GM19238 (cell line): Measurements from ENCODE around the gene TRMT61A.
"Not testable (repeated sequence)": the region's sequence is repeated elsewhere in the genome, so short reads cannot be mapped to it uniquely, and the experiment has no call there.

Experiments
- DNase-seq: peaks from one replicate; pipeline ENCODE4 v3.0.0; 2011; ENCODE audit warnings: low spot score; ENCODE audit not compliant: insufficient read length

TRMT61A gene

DNA sequence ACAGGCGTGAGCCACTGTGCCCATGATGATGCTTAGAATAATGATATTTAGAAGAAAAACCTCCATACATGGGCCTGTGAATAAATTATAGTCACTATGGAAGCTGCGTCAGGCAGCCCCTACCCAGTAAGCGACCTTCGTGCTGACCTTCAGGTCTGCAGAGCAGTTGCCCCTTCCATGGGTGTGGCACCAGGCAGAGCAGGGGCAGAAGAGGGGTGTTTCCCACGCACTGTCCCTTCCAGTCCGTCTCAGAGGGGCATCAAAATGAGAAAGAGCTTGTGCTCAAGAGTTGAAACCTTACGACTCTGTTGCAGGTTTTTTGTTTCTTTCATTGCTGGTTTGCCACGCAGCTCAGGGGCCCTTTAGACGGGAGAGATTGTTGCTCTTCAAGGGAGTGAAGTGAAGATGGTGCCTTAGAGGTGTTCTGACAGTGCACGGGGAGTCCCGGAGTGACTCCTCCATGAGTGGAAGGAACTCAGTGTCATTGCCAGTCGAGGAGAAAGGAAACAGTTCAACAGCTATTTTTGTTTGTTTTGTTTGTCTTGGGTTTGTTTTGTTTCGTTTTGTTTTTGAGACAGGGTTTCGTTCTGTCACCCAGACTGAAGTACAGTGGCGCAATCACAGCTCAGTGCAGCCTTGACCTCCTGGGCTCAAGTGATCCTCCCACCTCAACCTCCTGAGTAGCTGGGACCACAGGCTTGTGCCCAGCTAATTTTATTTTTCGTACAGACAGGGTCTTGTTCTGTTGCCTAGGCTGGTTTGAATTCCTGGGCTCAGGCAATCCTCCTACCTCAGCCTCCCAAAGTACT lies 20.3 kb upstream of the TRMT61A start:
- no peak for DNase-seq

DNA sequence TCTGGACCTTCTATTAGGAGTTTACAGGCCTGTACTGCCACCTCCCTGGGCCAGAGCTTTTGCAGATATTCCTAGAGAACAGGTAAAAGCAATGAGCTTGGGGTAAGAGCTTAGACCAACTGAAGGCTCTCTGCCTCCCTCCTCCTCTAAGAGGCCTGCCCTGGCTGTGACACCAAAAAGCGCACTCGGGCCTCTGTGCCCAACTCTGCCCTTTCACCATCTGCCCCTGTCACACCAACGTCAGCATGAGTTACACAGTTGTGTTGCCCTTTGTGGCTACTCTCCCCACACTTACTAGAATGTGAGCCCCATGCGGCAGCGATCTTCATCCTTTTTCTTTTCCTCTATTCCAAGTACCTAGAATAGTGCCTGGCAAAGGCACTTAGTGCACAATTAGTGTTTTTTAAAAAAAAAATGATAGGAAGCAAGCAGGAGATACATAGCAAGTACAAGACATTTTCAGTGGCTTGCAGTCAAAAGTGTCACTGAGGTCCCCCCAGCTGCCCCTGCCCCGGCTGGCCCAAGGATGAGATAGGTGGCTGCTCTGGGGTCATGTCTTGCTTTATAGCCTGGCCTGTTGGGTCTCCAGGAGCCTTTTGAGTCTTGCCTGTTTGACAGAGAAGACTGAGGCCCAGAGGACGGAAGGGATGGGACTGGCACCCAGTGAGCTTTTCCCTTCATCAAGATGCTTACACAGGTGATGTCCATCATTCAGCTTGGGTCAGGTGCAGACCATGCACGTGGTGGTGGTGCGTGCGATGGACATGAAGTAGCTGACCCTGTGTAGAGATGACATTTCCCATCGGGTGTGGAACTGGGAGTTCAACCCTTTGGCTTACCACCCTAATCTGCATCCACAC lies 18.9 kb upstream of the TRMT61A start:
- no peak for DNase-seq

DNA sequence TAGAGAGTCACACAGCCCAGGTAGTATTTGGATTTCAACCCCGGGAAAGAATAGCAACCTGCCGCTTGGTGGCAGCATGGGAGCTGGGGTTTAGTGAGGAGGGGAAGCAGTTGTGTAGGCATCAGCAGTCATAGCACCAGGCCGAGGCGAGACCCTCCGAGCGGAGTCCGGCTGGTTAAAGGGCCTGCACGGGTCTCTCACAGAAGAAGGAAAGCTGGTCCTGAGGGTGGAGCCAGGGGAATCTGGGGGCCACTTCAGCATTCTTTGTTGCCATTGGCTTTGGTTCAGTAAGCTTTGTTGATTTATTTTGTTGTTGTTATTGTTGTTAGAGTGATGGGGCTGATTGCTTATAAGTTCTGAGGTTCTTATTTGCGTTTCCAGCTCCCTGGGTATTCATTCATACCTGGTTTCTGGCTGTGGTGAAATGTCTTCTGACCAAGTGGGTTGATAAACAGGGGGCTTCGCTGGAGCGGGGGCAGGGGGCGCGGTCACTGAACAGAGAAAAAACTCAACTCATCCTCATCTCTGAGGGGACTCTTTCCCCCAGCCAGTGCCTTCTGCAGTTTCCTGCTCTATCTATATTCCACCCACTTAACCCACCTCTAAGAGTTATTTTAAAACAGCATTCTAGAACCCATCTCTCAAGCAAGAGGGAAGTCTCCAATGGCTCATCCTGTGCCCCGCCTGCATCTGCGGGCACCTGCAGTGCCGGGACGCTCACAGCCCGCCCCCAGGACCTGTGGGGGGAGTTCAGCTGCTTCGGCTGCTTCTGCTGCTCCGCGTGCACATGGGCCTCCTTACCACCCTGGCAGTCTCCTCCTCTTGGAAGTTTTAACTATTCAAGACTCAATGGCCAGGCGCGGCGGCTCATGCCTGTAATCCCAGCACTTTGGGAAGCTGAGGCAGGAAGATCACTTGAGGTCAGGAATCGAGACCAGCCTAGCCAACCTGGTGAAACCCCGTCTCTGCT lies 18.0 kb upstream of the TRMT61A start:
- no peak for DNase-seq

DNA sequence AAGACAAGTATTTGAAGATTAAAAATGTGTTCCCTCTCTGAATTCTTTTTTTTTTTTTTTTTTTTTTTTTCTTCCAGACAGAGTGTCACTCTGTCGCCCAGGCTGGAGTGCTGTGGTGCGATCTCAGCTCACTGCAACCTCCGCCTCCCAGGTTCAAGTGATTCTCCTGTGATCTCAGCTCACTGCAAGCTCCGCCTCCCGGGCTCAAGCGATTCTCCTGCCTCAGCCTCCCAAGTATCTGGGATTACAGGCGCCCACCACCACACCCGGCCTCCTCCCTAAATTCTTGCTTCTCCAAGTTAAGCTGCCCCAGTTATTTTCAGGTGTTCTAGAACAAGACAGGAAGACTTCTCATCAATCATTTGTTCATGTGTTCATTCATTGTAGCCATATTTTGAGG lies 16.8 kb upstream of the TRMT61A start:
- not testable (repeated sequence) for DNase-seq

DNA sequence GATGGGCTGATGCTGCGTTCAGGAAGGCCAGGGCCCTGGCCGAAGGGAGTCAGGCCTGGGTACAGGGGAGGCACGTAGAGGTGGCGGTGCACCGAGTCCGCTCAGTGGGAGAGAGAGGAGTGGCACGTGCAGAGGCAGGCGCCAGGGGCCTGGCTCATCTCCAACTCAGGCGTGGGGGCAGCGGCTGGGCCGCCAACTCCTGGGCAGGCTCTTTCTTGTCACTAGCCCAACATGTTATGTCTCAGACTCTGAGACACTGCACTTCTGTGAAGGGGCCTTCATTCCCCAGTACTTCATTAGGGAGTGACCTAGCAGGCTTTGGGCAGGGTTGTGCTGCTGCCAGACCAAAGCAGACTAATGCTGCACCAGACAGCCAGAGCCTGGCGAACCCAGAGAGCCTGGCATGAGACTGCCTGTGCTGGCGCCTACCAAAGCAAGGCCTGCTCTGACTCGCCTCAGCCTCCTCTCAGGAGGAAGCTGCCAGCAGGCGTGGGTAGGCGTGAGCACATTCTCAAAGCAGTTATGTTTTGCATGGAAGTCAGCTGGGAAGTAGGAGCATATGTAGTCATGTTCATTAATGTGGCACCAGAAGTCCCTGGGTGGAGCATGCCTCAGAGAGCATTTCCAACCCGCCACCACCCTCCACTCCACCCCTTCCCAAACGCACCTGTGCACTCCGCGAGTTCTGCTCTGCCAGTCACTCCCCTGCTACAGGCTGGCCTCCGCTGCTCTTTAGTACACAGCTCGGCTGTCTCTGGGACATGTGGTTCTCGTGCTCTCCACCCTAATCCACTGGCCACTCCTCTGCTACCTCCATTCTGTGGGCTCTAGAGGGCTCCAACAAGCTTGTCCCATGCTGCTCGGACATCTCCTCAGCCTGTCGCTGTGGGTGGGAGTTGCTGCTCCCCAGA lies 16.0 kb upstream of the TRMT61A start:
- no peak for DNase-seq

DNA sequence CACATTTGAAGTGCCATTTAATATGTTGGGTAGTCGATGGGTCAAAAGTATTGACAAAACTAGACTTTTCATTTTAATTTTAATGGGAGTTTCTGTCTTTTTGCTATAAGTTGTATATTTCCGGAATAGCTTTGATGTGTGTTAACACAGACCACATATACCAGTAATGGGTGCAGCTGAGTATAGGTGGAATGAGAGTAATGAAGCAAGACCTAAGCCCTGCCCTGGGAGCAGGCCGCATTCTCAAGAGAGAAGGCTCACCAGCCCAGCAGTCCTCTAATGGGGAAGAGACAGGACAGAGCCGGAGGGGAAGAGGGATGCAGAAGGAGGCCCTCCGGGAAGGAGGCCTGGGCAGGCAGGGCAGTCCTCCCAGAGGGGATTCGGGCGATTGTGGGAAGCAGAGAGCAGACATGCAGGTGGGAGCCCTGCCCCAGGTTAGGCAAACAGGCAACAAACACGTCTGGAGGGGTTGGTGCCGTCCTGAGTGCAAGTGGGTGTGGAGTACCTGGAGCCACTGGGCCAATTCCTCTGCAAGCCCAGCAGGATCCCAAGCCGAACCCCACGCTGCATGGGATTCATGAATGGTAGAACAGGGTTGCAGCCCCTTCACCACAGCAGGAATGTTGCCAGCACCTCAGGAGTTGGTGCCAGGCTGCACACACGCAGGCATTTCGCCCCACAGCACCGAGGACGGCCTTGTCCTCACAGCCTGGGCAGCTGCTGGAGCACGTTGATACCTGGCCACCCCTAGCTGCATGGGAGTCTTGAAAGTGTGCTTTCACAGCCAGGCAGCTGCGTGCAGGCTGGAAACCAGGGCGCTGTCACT lies 14.2 kb upstream of the TRMT61A start:
- no peak for DNase-seq

DNA sequence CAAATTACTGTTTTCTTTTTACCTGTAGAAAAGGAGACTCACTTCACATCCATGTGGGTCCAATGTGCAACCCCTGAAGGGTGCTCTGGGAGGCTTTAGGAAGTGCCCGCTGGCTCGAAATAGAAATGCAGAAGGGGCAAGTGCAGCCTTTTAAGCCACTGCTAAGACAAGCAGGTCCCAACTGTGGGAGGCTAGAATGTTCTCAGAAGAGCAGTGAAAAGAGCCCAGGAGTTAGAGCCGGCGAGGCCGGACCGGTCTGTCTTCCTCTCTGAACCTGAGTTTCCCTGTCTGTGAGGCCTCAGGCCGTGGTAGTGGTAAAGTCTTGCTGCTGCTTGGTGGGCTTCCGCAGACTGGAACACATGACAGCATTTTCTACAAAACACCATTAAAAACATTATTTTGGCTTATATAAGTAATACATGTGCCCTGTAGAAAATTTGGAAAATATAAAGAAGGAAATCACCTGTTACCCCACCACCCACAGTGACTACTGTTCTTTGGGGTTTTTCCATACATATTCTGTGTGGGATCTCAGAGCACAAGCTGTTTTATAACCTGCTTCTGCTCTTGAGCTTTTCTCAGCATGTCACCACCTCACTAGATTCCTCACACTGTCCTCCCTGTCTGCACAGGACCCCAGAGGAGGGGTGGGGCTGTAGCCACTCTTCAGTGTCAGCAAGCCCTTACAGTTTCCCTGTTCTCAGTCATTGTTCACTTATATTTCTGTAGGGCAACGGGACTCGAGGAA lies 12.4 kb upstream of the TRMT61A start:
- DNase-seq, result no peak

DNA sequence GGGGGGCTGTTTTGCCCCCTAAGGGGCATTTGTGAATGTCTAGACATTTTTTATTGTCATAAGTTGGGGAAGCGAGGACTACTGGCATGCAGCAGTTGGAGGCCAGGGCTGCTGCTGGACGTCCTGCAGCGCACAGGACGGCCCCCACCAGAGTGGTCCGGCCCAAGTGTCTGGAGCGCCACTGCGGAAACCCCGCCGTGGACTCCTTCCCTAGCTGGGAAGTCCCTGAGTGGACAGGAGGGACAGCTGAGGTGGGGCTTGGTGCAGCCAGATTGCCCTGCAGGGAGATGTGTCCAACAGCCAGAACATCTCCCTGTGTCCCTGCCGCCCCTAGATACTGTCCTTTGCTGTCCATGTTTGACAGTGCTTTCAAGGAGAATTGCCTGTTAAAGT lies 11.8 kb upstream of the TRMT61A start:
- DNase-seq, result no peak

DNA sequence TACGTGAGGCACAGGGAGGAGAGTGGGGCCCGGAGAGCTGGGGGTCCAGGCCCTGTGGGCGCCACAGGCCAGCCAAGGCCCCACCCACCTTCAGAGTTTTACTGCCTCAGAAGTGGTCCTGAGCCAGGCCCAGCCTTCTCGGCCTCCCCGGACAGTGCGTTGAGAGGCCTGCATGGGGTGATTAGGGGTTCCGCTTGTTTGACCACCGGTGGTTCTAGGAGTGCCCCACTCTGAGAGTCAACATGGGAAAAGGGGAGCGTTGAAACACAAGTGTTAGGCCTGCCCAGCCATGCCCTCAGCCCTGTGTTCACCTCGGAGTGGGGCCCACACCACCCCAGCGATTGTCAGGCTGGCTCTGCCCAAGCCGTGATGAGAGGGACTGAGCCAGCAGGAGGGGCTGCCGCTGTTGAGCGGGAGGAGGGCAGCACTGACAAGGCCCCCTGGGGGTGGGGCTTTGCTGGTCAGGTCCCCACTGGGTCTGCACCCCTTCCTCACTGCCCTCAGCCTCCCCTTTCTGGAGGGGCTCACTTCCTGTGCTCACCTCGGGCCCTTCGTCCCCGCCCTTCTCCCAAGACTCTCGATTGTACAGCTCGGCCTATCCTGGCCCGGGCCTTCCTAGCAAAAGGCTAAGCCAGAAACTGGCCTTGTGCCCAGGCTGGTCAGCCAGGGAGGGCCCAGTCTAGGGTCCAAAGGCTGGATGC lies 11.1 kb upstream of the TRMT61A start:
- DNase-seq, result no peak

DNA sequence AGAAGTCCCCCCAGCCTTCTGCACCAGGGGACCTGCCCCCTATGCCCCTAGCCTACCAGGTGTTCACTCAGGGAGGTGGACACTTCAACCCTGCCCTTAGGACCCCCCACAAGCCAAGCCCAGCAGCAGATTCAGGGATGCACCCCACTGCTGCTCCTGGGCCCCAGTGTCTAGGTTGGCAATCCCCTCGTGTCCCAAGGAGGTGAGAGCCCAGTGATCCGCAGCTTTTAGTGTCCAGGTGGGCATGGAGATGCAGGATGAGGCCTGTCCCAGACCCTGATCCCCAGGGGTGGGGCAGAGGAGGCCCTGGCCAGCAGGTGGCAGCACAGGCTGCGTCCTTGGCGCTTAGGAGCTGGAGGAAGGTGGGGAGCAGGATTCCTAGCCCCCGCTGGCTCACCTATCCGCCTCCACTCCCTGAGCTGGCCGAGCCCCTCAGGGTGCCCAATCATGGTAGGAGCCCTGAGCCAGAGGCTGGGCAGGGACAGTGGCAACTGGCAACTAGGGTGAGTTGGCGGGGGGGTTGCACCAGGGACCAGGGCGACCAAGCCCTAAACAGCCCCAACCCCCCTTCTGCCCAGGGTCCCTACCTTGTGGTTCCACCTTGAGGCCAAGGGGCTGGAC lies 10.5 kb upstream of the TRMT61A start:
- peak; percentile 81 for DNase-seq

DNA sequence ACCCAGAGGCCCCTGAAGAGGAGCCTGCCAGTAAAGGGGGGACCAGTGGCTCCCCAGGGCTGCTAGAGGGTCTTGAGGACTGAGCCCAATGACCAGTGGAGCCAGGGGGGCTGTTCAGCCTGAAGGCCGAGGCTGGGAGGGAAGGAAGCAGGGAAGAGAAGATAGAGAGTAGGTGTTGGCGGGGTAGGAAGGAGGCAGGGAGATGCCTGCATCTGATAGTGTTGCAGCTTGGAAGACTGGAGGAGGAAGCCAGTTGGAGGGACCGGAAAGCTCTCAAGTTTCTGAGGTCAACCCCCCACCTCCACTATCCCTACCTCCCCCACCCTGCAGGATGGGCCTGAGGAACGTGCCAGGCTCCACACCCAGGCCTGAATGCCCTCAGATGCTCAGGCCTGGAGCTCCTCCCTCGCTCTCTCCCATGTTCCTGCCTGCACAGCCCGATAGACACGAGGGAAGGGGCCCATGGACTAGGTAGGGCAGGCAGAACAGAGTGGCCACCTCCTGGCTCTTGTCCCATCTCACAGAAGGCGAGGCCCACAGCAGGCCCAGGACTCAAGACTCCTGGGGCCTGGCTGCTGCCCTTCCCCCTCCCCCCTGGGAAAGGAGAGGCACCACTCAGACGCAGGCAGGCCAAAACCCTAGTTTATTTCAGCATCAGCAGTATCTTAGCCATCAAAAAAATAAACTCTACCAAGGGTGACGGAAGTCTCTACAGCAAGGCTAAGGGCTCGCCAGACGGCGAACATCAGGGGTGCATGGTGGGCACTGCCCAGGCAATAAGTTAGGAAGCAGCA lies 9.8 kb upstream of the TRMT61A start:
- DNase-seq, result no peak

DNA sequence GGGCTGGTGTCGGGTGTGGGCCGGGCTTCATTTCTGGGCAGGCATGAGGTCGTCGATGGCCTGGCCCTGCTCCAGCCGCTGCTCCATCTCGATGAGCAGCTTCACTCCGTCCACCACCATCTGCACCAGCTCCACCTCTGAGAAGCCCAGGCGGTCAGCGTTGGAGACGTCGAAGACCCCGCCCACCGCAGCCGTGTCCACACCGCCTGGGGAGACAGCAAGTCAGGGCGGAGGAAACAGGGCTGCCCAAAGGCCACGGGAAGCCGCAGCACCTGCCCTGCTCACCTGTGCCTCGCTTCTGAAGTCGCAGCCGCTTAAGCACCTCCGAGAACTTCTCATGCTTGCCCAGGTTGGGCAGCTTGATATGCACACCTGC lies 9.2 kb upstream of the TRMT61A start:
- no peak for DNase-seq

DNA sequence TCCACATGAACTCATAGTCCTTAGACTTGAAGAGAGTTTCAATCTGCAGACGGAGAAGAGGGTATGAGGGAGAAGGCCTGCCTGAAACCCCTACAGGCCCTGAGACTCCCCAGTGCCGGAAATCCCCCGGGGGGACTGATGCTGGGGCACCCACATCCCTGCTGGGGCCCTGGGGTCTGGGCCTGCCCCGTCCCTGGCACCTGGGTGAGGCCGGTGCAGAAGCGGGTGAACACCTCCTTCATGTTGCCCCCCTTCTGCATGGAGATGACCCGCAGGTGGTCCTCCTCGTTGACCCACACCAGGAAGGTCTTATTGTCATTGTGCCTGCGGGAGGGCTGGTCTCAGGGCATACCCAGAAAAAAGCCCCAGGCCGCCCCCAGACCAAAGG lies 8.7 kb upstream of the TRMT61A start:
- DNase-seq, result no peak

DNA sequence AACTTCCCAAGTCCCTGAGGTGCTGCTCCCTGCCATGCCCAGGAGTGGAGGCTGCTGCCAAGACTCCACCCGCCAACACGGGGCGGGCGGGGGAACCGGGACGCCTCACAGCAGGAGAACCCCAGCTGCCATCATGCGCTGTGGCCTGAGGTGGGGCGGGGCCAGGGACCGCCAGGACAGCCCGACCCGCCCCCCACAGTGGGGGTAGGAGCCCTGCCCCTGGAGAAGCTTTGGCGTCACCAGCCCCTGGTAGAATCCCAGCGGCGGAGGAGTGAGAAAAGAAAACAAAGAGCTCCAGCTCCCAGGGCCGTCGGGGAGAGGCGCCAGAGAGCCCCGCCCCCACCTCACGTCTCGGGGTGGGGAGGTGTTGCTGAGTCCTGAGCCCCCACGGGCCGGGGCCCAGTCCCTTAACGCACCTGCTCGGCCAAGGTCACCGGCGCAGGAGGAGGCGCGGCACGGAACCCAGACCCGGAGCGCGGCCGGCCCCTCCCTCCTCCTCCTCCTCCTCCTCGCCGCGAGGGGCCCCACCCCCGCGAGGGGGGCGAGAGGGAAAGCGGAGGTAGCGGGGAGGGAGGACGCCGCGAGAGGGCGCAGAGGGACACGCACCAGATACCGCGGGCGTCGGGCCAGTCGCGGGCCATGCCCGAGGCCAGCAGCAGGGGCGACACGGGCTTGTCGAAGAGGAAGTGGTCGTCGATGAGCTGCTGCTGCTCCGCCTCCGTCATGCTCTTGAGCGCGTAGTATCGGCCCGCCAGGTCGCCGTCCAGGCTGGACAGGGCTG lies 8.1 kb upstream of the TRMT61A start:
- DNase-seq, result peak; percentile 65

DNA sequence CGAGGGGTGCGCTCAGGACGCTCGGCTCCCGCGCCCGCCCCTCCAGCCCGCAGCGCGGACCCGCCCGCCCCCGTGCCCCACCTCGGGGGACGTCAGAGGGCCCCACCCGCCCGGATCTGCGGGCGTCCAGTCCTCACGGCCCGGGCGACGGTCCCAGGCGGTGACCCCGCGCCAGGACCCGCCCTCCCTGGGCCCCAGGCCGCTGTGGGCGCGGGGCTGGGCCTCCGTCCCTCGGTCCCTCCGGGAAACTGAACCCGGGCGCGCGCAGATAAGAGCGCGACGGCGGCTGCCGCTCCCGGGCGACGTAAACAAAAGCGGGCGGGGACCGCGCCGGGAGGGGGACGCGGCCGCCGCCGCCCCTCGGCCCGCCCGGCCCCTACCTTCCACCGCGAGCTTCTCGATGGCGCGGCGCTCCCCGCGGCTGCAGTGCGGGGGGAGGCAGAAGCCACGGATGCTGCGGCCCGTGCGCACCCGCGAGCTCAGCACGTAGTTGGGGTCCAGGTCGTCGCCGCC lies 7.5 kb upstream of the TRMT61A start:
- DNase-seq, result no peak

DNA sequence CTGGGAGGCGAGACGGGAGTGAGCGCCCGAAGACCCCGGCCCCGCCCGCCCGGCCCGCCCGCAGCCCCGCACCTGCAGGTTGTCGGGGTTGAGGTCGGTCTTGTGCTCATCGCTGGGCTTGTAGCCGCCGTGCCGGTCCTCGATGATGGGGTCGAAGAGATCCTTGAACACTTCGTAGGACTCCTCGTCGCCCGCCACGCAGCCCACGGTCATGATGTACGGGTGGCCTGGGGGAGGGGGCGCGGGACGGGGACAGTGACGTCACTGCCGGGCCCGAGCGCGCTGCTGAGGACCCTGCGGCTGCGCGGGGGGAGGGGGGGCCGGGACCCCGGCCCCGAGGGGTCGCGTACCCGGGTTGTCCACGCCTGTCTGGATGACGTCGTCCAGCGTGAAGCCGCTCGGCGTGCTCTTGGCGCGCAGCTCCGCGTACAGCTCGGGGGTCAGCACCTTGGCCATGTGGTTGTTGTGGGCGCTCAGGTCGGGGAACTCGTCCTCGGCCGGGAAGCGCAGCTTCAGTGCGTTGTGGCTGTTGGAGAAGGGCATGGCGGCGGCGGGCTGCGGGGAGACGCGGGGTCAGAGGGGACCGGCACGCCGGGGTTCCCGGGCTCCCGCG lies 6.9 kb upstream of the TRMT61A start:
- no peak for DNase-seq
